Activated naive CD8-positive, alpha-beta T cell treated with anti-CD3 and anti-CD28 coated beads, Interleukin-2, amount 50 U/mL, for 24 hours (primary cell): ENCODE measurements around the gene C1QTNF8.
A peak's percentile ranks its signal among the peaks of the same experiment; 100 is the strongest.

Experiments
- ATAC-seq: fragments of 150-1000 bp; cut with Tn5 transposase; one replicate; pipeline ENCODE4 v1.10.0; 2021
- DNase-seq: peaks from one replicate; pipeline ENCODE4 v3.0.0; 2021
- H3K27ac Mint-ChIP-seq: one replicate; pipeline ENCODE4 v1.8.0; 2021; ENCODE audit warnings: mild to moderate bottlenecking, mixed read lengths
- H3K27me3 Mint-ChIP-seq: one replicate; pipeline ENCODE4 v1.8.0; 2021; ENCODE audit warnings: mixed read lengths
- H3K36me3 Mint-ChIP-seq: one replicate; pipeline ENCODE4 v1.8.0; 2021; ENCODE audit warnings: low read depth, mixed read lengths
- H3K4me1 Mint-ChIP-seq: one replicate; pipeline ENCODE4 v1.8.0; 2021; ENCODE audit warnings: mixed read lengths
- H3K4me3 Mint-ChIP-seq: one replicate; pipeline ENCODE4 v1.8.0; 2021; ENCODE audit warnings: mild to moderate bottlenecking, moderate library complexity, mixed read lengths
- H3K9me3 Mint-ChIP-seq: one replicate; pipeline ENCODE4 v1.8.0; 2021; ENCODE audit warnings: mixed read lengths

Gene C1QTNF8

GRCh38 chr16:1060416-1061340 lies 35.4 kb downstream of the C1QTNF8 start:
- Mint-ChIP-seq H3K27ac (no peak overlapping the region), H3K4me1 (no peaks in the 10 kb centered on the region), H3K36me3 (no peaks in the 10 kb centered on the region), H3K4me3 (no peak overlapping the region), H3K9me3 (peaks cover 5% of the 10 kb centered on the region), H3K27me3 (peaks cover 13% of the 10 kb centered on the region)
- DNase-seq (no peak), ATAC-seq (no peak)

GRCh38 chr16:1059310-1059709 lies 36.7 kb downstream of the C1QTNF8 start:
- Mint-ChIP-seq H3K27ac (no peak overlapping the region), H3K27me3 (peaks cover 6% of the 10 kb centered on the region), H3K36me3 (no peaks in the 10 kb centered on the region), H3K4me3 (no peak overlapping the region), H3K4me1 (no peaks in the 10 kb centered on the region), H3K9me3 (peaks cover 5% of the 10 kb centered on the region)
- no peak for ATAC-seq
- no peak for DNase-seq

GRCh38 chr16:1058216-1058615 lies 37.8 kb downstream of the C1QTNF8 start:
- DNase-seq: no peak
- H3K9me3 Mint-ChIP-seq: peaks cover 5% of the 10 kb centered on the region
- H3K4me1 Mint-ChIP-seq: no peaks in the 10 kb centered on the region
- no peak overlapping the region for H3K4me3 Mint-ChIP-seq
- H3K27me3 Mint-ChIP-seq: no peaks in the 10 kb centered on the region
- H3K27ac Mint-ChIP-seq: no peak overlapping the region
- ATAC-seq: no peak
- H3K36me3 Mint-ChIP-seq: no peaks in the 10 kb centered on the region

GRCh38 chr16:1057252-1057932 lies 38.7 kb downstream of the C1QTNF8 start:
- Mint-ChIP-seq H3K27ac (no peak overlapping the region), H3K4me3 (no peak overlapping the region), H3K4me1 (no peaks in the 10 kb centered on the region), H3K27me3 (no peaks in the 10 kb centered on the region), H3K9me3 (peaks cover 5% of the 10 kb centered on the region), H3K36me3 (no peaks in the 10 kb centered on the region)
- DNase-seq (peak; percentile 83), ATAC-seq (peak; percentile 38)

GRCh38 chr16:1056196-1056595 lies 39.8 kb downstream of the C1QTNF8 start:
- Mint-ChIP-seq H3K4me3 (no peak overlapping the region), H3K27ac (no peak overlapping the region), H3K36me3 (no peaks in the 10 kb centered on the region), H3K27me3 (no peaks in the 10 kb centered on the region), H3K4me1 (no peaks in the 10 kb centered on the region), H3K9me3 (peaks cover 5% of the 10 kb centered on the region)
- DNase-seq (no peak), ATAC-seq (no peak)

- H3K9me3 Mint-ChIP-seq: peaks cover 5% of the 10 kb centered on the region
- no peak overlapping the region for H3K27ac Mint-ChIP-seq
- no peaks in the 10 kb centered on the region for H3K27me3 Mint-ChIP-seq
- DNase-seq (no peak), ATAC-seq (no peak)
- H3K36me3 Mint-ChIP-seq: no peaks in the 10 kb centered on the region
- no peaks in the 10 kb centered on the region for H3K4me1 Mint-ChIP-seq
- H3K4me3 Mint-ChIP-seq: no peak overlapping the region
Measured at GRCh38 chr16:1055557-1055924, 40.5 kb downstream of the C1QTNF8 start.

GRCh38 chr16:1054660-1055556 lies 41.1 kb downstream of the C1QTNF8 start:
- ATAC-seq (peak; percentile 31), DNase-seq (peak; percentile 59)
- Mint-ChIP-seq H3K36me3 (no peaks in the 10 kb centered on the region), H3K27me3 (no peaks in the 10 kb centered on the region), H3K27ac (no peak overlapping the region), H3K4me1 (no peaks in the 10 kb centered on the region), H3K4me3 (no peak overlapping the region), H3K9me3 (peaks cover 5% of the 10 kb centered on the region)

GRCh38 chr16:1053700-1054368 lies 42.2 kb downstream of the C1QTNF8 start:
- no peaks in the 10 kb centered on the region for H3K36me3 Mint-ChIP-seq
- DNase-seq (no peak), ATAC-seq (no peak)
- H3K4me1 Mint-ChIP-seq: no peaks in the 10 kb centered on the region
- no peak overlapping the region for H3K27ac Mint-ChIP-seq
- no peaks in the 10 kb centered on the region for H3K27me3 Mint-ChIP-seq
- no peak overlapping the region for H3K4me3 Mint-ChIP-seq
- H3K9me3 Mint-ChIP-seq: no peaks in the 10 kb centered on the region

- no peak overlapping the region for H3K27ac Mint-ChIP-seq
Measured at GRCh38 chr16:1053121-1053521, 42.9 kb downstream of the C1QTNF8 start.

GRCh38 chr16:1052721-1053120 lies 43.3 kb downstream of the C1QTNF8 start:
- no peak overlapping the region for H3K27ac Mint-ChIP-seq
- H3K27me3 Mint-ChIP-seq: no peaks in the 10 kb centered on the region
- ATAC-seq (no peak), DNase-seq (no peak)
- H3K4me1 Mint-ChIP-seq: no peaks in the 10 kb centered on the region
- H3K36me3 Mint-ChIP-seq: no peaks in the 10 kb centered on the region
- no peak overlapping the region for H3K4me3 Mint-ChIP-seq
- H3K9me3 Mint-ChIP-seq: no peaks in the 10 kb centered on the region

More at GRCh38 chr16:1053121-1053521, 42.9 kb downstream of the C1QTNF8 start:
- DNase-seq: no peak
- no peaks in the 10 kb centered on the region for H3K27me3 Mint-ChIP-seq
- no peaks in the 10 kb centered on the region for H3K9me3 Mint-ChIP-seq
- no peak overlapping the region for H3K4me3 Mint-ChIP-seq
- ATAC-seq: no peak
- no peaks in the 10 kb centered on the region for H3K36me3 Mint-ChIP-seq
- H3K4me1 Mint-ChIP-seq: no peaks in the 10 kb centered on the region

GRCh38 chr16:1051446-1051845 lies 44.6 kb downstream of the C1QTNF8 start:
- no peak for DNase-seq
- no peak for ATAC-seq
- Mint-ChIP-seq H3K9me3 (no peaks in the 10 kb centered on the region), H3K4me3 (no peak overlapping the region), H3K36me3 (no peaks in the 10 kb centered on the region), H3K27me3 (no peaks in the 10 kb centered on the region), H3K27ac (no peak overlapping the region), H3K4me1 (no peaks in the 10 kb centered on the region)

GRCh38 chr16:1050921-1051320 lies 45.1 kb downstream of the C1QTNF8 start:
- ATAC-seq (no peak), DNase-seq (no peak)
- no peaks in the 10 kb centered on the region for H3K27me3 Mint-ChIP-seq
- H3K4me3 Mint-ChIP-seq: no peak overlapping the region
- no peaks in the 10 kb centered on the region for H3K9me3 Mint-ChIP-seq
- no peaks in the 10 kb centered on the region for H3K36me3 Mint-ChIP-seq
- no peaks in the 10 kb centered on the region for H3K4me1 Mint-ChIP-seq
- no peak overlapping the region for H3K27ac Mint-ChIP-seq

- Mint-ChIP-seq H3K9me3 (no peaks in the 10 kb centered on the region), H3K36me3 (no peaks in the 10 kb centered on the region), H3K27ac (no peak overlapping the region), H3K27me3 (no peaks in the 10 kb centered on the region), H3K4me3 (no peak overlapping the region), H3K4me1 (no peaks in the 10 kb centered on the region)
- ATAC-seq: no peak
- DNase-seq: no peak
Measured at GRCh38 chr16:1050516-1050915, 45.5 kb downstream of the C1QTNF8 start.

GRCh38 chr16:1049976-1050247 lies 46.1 kb downstream of the C1QTNF8 start:
- H3K4me1 Mint-ChIP-seq: no peaks in the 10 kb centered on the region
- no peaks in the 10 kb centered on the region for H3K36me3 Mint-ChIP-seq
- DNase-seq (no peak), ATAC-seq (no peak)
- no peaks in the 10 kb centered on the region for H3K9me3 Mint-ChIP-seq
- no peaks in the 10 kb centered on the region for H3K27me3 Mint-ChIP-seq
- no peak overlapping the region for H3K27ac Mint-ChIP-seq
- H3K4me3 Mint-ChIP-seq: no peak overlapping the region
